ENCODE data around the gene TMEM132D.

GRCh38 chr12:129790331-129790730 lies 113.5 kb downstream of the TMEM132D start:
- no peak for TF ChIP-seq CTCF (IDR thresholded peaks at IDR 0.05)
- TF ChIP-seq POLR2A (IDR thresholded peaks at IDR 0.05; ENCODE audit: low read depth): no peak
